K562 (cell line): ENCODE measurements around the gene PRICKLE2. TPM values are rescaled to one million over a fixed set of nuclear protein-coding genes. Genes with fewer than 3 reads are reported as not detected.

Experiments used
- ATAC-seq: fragments of 200-7000 bp; cut with Tn5 transposase; 3 replicates; pipeline ENCODE4 v1.9.1; 2020; ENCODE audit warnings: moderate library complexity
- BruUV-seq: library from RNA; stranded (reverse); fragments of 400-500 nt; replicated peaks from 2 replicates; lab custom pipeline; 2021; lab: Mats Ljungman, UMichigan
- CTCF ChIA-PET: fragments of 300-600 bp; formaldehyde crosslinking; extraction: SDS; loops from one replicate; lab custom pipeline; 2021; ENCODE audit warnings: low intra/inter-chr PET ratio; lab: Yijun Ruan, JAX
- POLR2A ChIA-PET: fragments of 300-600, 350-650 bp; sonication (Branson Sonifier 250); formaldehyde crosslinking; extraction: SDS; loops from one replicate; lab custom pipeline; 2021; ENCODE audit warnings: antibody characterized with exemption, inconsistent platforms; lab: Yijun Ruan, JAX
- DNase-seq, 4 experiments: peaks; one replicate each; pipeline versions ENCODE4 v3.0.0 to v3.0.0-alpha.2; 2011 to 2018; ENCODE audit warnings: low spot score in 3 of 4, mixed read lengths in 3 of 4; ENCODE audit errors: extremely low read depth in 1 of 4
- FAIRE-seq: peaks from 2 replicates; lab custom pipeline; 2011; peaks lifted over from hg19 to GRCh38; lab: Jason Lieb, UNC
- H2AFZ ChIP-seq: 2 replicates; pipeline ENCODE4 v1.6.0; 2011; ENCODE audit warnings: low read depth, low read length, control low read depth, inconsistent platforms
- H3K27ac ChIP-seq: fragments of 200-600 bp; 3 replicates; pipeline ENCODE4 v1.8.0; 2011; ENCODE audit warnings: low read depth, mild to moderate bottlenecking, control low read depth, inconsistent platforms, low read length, moderate library complexity, mixed read lengths; ENCODE audit errors: extremely low read depth
- H3K27me3 ChIP-seq, 2 experiments: fragments of 300-600 bp in 1 of 2; 2 replicates in 1 of 2; 3 replicates in 1 of 2; pipeline versions ENCODE4 v1.6.0 to v1.8.0; 2011; ENCODE audit warnings: inconsistent platforms in 2 of 2, low read length in 2 of 2, mild to moderate bottlenecking in 1 of 2, mixed read lengths in 1 of 2, moderate library complexity in 1 of 2; ENCODE audit not compliant: control insufficient read depth in 2 of 2, insufficient read depth in 2 of 2
- H3K36me3 ChIP-seq: fragments of 300-600 bp; 3 replicates; pipeline ENCODE4 v1.8.0; 2011; ENCODE audit warnings: mild to moderate bottlenecking, low read length, inconsistent platforms; ENCODE audit not compliant: control insufficient read depth, insufficient read depth
- H3K4me1 ChIP-seq, 2 experiments: fragments of 200-600 bp in 1 of 2; replicated peaks in 1 of 2; 2 replicates in 1 of 2; 3 replicates in 1 of 2; pipeline versions ENCODE4 v1.5.1 to v1.8.0; 2011; ENCODE audit warnings: inconsistent platforms in 2 of 2, low read length in 2 of 2, mild to moderate bottlenecking in 1 of 2, mixed read lengths in 1 of 2, moderate library complexity in 1 of 2; ENCODE audit not compliant: control insufficient read depth in 2 of 2, insufficient read depth in 2 of 2
- H3K4me2 ChIP-seq: 2 replicates; pipeline ENCODE4 v1.6.1; 2011; ENCODE audit warnings: low read length, control low read depth, inconsistent platforms, mixed read lengths; ENCODE audit not compliant: insufficient read depth
- H3K4me3 ChIP-seq: fragments of 200-600 bp; sonication (generic), shearing (Covaris generic); 2 replicates; pipeline ENCODE4 v1.5.1; 2016; ENCODE audit warnings: control low read depth, inconsistent platforms
- H3K79me2 ChIP-seq: fragments of 200-600 bp; 3 replicates; pipeline ENCODE4 v1.8.0; 2011; ENCODE audit warnings: low read length, inconsistent platforms; ENCODE audit not compliant: control insufficient read depth, insufficient read depth
- H3K9ac ChIP-seq, 2 experiments: 2 replicates each; pipeline versions ENCODE4 v1.6.0 to v1.6.1; 2011; ENCODE audit warnings: low read depth in 2 of 2, low read length in 2 of 2, control low read depth in 1 of 2, inconsistent platforms in 1 of 2, mild to moderate bottlenecking in 1 of 2, mixed read lengths in 1 of 2; ENCODE audit not compliant: insufficient read depth in 1 of 2
- H3K9me1 ChIP-seq: one replicate; pipeline ENCODE4 v1.6.0; 2011; ENCODE audit warnings: inconsistent platforms, mild to moderate bottlenecking, low read length, moderate library complexity; ENCODE audit not compliant: control insufficient read depth, insufficient read depth
- H3K9me3 ChIP-seq: replicated peaks from 2 replicates; pipeline ENCODE4 v1.5.1; 2011; ENCODE audit warnings: low read depth, low read length, inconsistent platforms; ENCODE audit not compliant: control insufficient read depth, insufficient read depth
- H4K20me1 ChIP-seq: replicated peaks from 2 replicates; pipeline ENCODE4 v1.6.1; 2011; ENCODE audit warnings: low read length, inconsistent platforms, mixed read lengths; ENCODE audit not compliant: control insufficient read depth, insufficient read depth
- NFXL1 ChIP-seq: fragments of 450-650 bp; formaldehyde crosslinking; IDR thresholded peaks from 2 replicates; pipeline ENCODE4 v1.4.0; 2021; ENCODE audit warnings: mild to moderate bottlenecking
- ZBTB11 ChIP-seq, 3 experiments: fragments of 200-800 bp in 1 of 3; fragments of 250-450 bp in 1 of 3; fragments of 450-650 bp in 1 of 3; sonication (Bioruptor Pico) in 1 of 3; sonication (Bioruptor generic) in 1 of 3; formaldehyde crosslinking in 1 of 3; IDR thresholded peaks; 2 replicates each; pipeline versions ENCODE4 v1.6.1 to v1.8.0; 2016 to 2022; ENCODE audit warnings: mild to moderate bottlenecking in 2 of 3, missing genetic modification characterization in 2 of 3, missing compliant biosample characterization in 1 of 3, moderate library complexity in 1 of 3
- WGBS: fragments of 100-300 bp; shearing (Covaris generic); methylation state at CpG from one replicate; pipeline ENCODE4 v1.1.6; 2016; ENCODE audit warnings: low coverage, mixed read lengths; ENCODE audit not compliant: insufficient coverage; ENCODE audit errors: missing lambda C conversion rate; 5-methylcytosine and 5-hydroxymethylcytosine counted together
- in situ Hi-C: fragments of 300-500 bp; cut with MboI; formaldehyde crosslinking; loops from 4 replicates; pipeline ENCODE4 v1.15.0; 2018; ENCODE audit warnings: inconsistent platforms, mixed read lengths
- intact Hi-C: fragments of 100-400 bp; cut with micrococcal nuclease; formaldehyde crosslinking; loops from 2 replicates; pipeline ENCODE4 v1.14.2; 2022
- polyA plus RNA-seq, 8 experiments: library from polyadenylated mRNA; depleted of rRNA in 4 of 8; stranded (reverse) in 5 of 8; unstranded in 3 of 8; fragments of >200 nt; fragmentation: Nextera tagmentation in 2 of 8; fragmentation: Illumina TruSeq in 1 of 8; extraction: Ambion mirVana in 2 of 8; extraction: Trizol in 1 of 8; gene quantifications; 2 replicates each; pipeline versions ENCODE4 v1.2.1 to v1.2.3, GENCODE V29; 2011 to 2014; ENCODE audit warnings: inconsistent platforms in 1 of 8, missing spikeins in 1 of 8
- total RNA-seq, 7 experiments: library from RNA; depleted of rRNA in 6 of 7; stranded (reverse); fragments of >200 nt in 6 of 7; fragmentation: Illumina TruSeq in 2 of 7; extraction: Trizol in 2 of 7; gene quantifications; 2 replicates each; pipeline versions ENCODE4 v1.2.1 to v1.2.3, GENCODE V29; 2011 to 2021; ENCODE audit warnings: low replicate concordance in 1 of 7

Gene PRICKLE2
- total and polyA plus RNA-seq, 9 of the 15 experiments (the other 6 are each of a cell fraction or from before 2014, with no cell fraction given): 0.07 to 0.09 TPM; not detected in 7

GRCh38 chr3:64215103-64215502 is 10.2 kb downstream of the PRICKLE2 start:
- Histone ChIP-seq H3K4me3 (no peak overlapping the region), H3K9me1 (no peaks in the 10 kb centered on the region), H3K27me3 (peaks cover 0 to 5% of the 10 kb centered on the region in 2 experiments; a peak in 2 of 5 replicates), H3K79me2 (no peaks in the 10 kb centered on the region), H3K27ac (no peak overlapping the region), H3K4me1 (no peaks in the 10 kb centered on the region), H3K9ac (no peak overlapping the region), H2AFZ (no peak overlapping the region), H3K4me2 (no peak overlapping the region), H3K36me3 (no peaks in the 10 kb centered on the region), H4K20me1 (no peaks in the 10 kb centered on the region), H3K9me3 (no peaks in the 10 kb centered on the region)
- intact Hi-C loops (no loop called here), in situ Hi-C loops (no loop called here)
- POLR2A ChIA-PET: no interaction called here
- TF ChIP-seq ZBTB11 (CRISPR knock-in tag; IDR thresholded peaks at IDR 0.05): peak in 1 of 3 experiments; percentile 35; a peak in 2 of 6 replicates
- TF ChIP-seq NFXL1 (CRISPR knock-in tag): no peak
- no peak for ATAC-seq
- no peak for DNase-seq
- CTCF ChIA-PET: no interaction called here
- no peak for FAIRE-seq
- WGBS: 0% methylated on average over 1 of the region's 2 CpGs
- BruUV-seq: no TSS peak
